ENCODE measurements around the gene ZNF710.
"Not testable (repeated sequence)": the region's sequence is repeated elsewhere in the genome, so short reads cannot be mapped to it uniquely, and the experiment has no call there.

ZNF710 gene
- long read RNA-seq, partial matches to known transcripts: 0 of 8 reads
- long read RNA-seq, other reads (novel, unspliced or antisense): 7 of 8 reads

- H3K27me3 ChIP-seq (ENCODE audit: insufficient read depth, poor library complexity, severe bottlenecking): no peaks in the 10 kb centered on the region
- peak within 1 kb of the TSS; percentile 59 for H3K4me3 ChIP-seq (replicated peaks; ENCODE audit: insufficient read depth, low read length)
- no peak for TF ChIP-seq GABPA (IDR thresholded peaks at IDR 0.05; ENCODE audit: low read depth)
- TF ChIP-seq POLR2AphosphoS5 (IDR thresholded peaks at IDR 0.05; ENCODE audit: low read depth): no peak
- TF ChIP-seq REST (IDR thresholded peaks at IDR 0.05; ENCODE audit: insufficient replicate concordance, low read depth): no peak
- TF ChIP-seq, protein P1, sequence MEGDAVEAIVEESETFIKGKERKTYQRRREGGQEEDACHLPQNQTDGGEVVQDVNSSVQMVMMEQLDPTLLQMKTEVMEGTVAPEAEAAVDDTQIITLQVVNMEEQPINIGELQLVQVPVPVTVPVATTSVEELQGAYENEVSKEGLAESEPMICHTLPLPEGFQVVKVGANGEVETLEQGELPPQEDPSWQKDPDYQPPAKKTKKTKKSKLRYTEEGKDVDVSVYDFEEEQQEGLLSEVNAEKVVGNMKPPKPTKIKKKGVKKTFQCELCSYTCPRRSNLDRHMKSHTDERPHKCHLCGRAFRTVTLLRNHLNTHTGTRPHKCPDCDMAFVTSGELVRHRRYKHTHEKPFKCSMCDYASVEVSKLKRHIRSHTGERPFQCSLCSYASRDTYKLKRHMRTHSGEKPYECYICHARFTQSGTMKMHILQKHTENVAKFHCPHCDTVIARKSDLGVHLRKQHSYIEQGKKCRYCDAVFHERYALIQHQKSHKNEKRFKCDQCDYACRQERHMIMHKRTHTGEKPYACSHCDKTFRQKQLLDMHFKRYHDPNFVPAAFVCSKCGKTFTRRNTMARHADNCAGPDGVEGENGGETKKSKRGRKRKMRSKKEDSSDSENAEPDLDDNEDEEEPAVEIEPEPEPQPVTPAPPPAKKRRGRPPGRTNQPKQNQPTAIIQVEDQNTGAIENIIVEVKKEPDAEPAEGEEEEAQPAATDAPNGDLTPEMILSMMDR (IDR thresholded peaks at IDR 0.05; ENCODE audit: insufficient read depth, low read length): no peak
- TF ChIP-seq SPI1 (IDR thresholded peaks at IDR 0.05; ENCODE audit: borderline replicate concordance, low read depth): no peak
- DNase-seq (ENCODE audit: low read depth in 1 of 2, low spot score in 1 of 2): peak in 1 of 2 experiments; percentile 33
- peak within 1 kb of the TSS; percentile 76 for H3K27ac ChIP-seq (replicated peaks)
These were observed at the start of gene ZNF710 for GRCh38 chr15:90001062-90001682. Gene ZNF710, plus strand, starts transcription at chr15:90001324. Its CDS starts 65,814 bp downstream, at chr15:90067138.

DNA sequence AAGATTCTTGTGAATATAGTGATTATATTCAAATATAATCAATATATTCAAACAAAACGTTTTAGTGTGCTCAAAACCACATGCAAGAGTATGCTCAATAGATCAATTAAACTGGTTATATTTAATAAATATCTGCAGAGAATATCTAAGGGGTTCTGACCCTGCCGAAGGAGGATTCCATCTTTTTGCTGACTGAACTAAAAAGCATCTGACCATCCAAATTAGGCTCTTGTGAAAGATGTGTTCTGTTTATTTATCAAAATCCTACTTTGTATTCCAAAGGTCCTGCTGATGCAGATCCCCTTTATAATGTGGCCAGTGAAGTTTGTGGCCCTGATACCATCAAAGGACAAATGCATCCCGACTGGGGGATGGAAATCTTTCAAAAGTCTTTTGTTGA, 46.6 kb upstream of the ZNF710 start:
- no peak for DNase-seq (ENCODE audit: low read depth in 1 of 2, low spot score in 1 of 2)
- TF ChIP-seq POLR2AphosphoS5 (IDR thresholded peaks at IDR 0.05; ENCODE audit: low read depth): no peak
- TF ChIP-seq REST (IDR thresholded peaks at IDR 0.05; ENCODE audit: insufficient replicate concordance, low read depth): no peak
- TF ChIP-seq GABPA (IDR thresholded peaks at IDR 0.05; ENCODE audit: low read depth): no peak
- no peak for TF ChIP-seq SPI1 (IDR thresholded peaks at IDR 0.05; ENCODE audit: borderline replicate concordance, low read depth)
- Histone ChIP-seq H3K27ac (replicated peaks) (no peak overlapping the region), H3K4me3 (replicated peaks; ENCODE audit: insufficient read depth, low read length) (no peak overlapping the region), H3K27me3 (ENCODE audit: insufficient read depth, poor library complexity, severe bottlenecking) (no peaks in the 10 kb centered on the region)

- H3K4me3 ChIP-seq (replicated peaks; ENCODE audit: insufficient read depth, low read length); H3K27ac ChIP-seq (replicated peaks); H3K27me3 ChIP-seq (ENCODE audit: insufficient read depth, poor library complexity, severe bottlenecking); DNase-seq (ENCODE audit: low read depth in 1 of 2, low spot score in 1 of 2): not testable (repeated sequence)
These were observed 45.6 kb upstream of the ZNF710 start for GRCh38 chr15:89955449-89955998.

GRCh38 chr15:89958107-89958805, 42.9 kb upstream of the ZNF710 start:
- Histone ChIP-seq H3K27ac (replicated peaks) (no peak overlapping the region), H3K27me3 (ENCODE audit: insufficient read depth, poor library complexity, severe bottlenecking) (no peaks in the 10 kb centered on the region), H3K4me3 (replicated peaks; ENCODE audit: insufficient read depth, low read length) (no peak overlapping the region)
- no peak for DNase-seq (ENCODE audit: low read depth in 1 of 2, low spot score in 1 of 2)
- no peak for TF ChIP-seq SPI1 (IDR thresholded peaks at IDR 0.05; ENCODE audit: borderline replicate concordance, low read depth)

Data from HL-60 (cell line).